Measurements from ENCODE around the gene LRRC74A. TPM values are rescaled to one million over a fixed set of nuclear protein-coding genes. Genes with fewer than 3 reads are reported as not detected.
A peak's percentile ranks its signal among the peaks of the same experiment; 100 is the strongest.

The LRRC74A gene
- total and polyA plus RNA-seq, 2 of the 4 experiments (the other 2 are of a cell fraction), result not detected

- Histone ChIP-seq H3K36me3 (ENCODE audit: control insufficient read depth, insufficient read depth, low read length) (no peaks in the 10 kb centered on the region), H3K18ac (ENCODE audit: low read depth, low read length) (no peak overlapping the region), H4K20me1 (ENCODE audit: insufficient read depth, low read length) (no peaks in the 10 kb centered on the region), H3K4me1 (ENCODE audit: control insufficient read depth, insufficient read depth, low read length) (no peaks in the 10 kb centered on the region), H3K9me3 (ENCODE audit: control insufficient read depth, insufficient read depth, low read length) (no peaks in the 10 kb centered on the region), H2BK5ac (ENCODE audit: low read depth, low read length, poor library complexity, severe bottlenecking) (no peak overlapping the region), H3K56ac (ENCODE audit: extremely low read depth, insufficient read depth, low read length) (no peak overlapping the region), H3K4ac (ENCODE audit: low read depth, low read length) (no peak overlapping the region), H2AFZ (replicated peaks; ENCODE audit: low read length, poor library complexity) (peak overlapping the region; percentile 25), H2BK15ac (ENCODE audit: low read depth, low read length) (no peak overlapping the region), H2BK20ac (ENCODE audit: low read depth, low read length) (no peak overlapping the region), H3K9me1 (ENCODE audit: insufficient read depth, low read length) (no peaks in the 10 kb centered on the region), H3K4me2 (ENCODE audit: low read depth, low read length) (no peak overlapping the region), H4K5ac (ENCODE audit: low read depth, low read length) (no peak overlapping the region), H2BK120ac (ENCODE audit: low read depth, low read length) (no peak overlapping the region), H3K23ac (ENCODE audit: low read depth, low read length) (no peak overlapping the region), H4K8ac (ENCODE audit: low read depth in 2 of 2, low read length in 2 of 2) (no peak overlapping the region), H2AK5ac (ENCODE audit: low read depth, low read length) (no peak overlapping the region), H3K79me1 (ENCODE audit: low read depth in 1 of 2, low read length in 2 of 2) (no peaks in the 10 kb centered on the region), H3K9ac (ENCODE audit: low read depth, low read length) (no peak overlapping the region), H3K4me3 (ENCODE audit: insufficient read depth, low read depth, low read length) (no peak overlapping the region), H2AK9ac (replicated peaks; ENCODE audit: low read depth, low read length, poor library complexity) (peak overlapping the region; percentile 63), H3K27me3 (ENCODE audit: control insufficient read depth, insufficient read depth, low read length) (peaks cover 21% of the 10 kb centered on the region), H3K14ac (replicated peaks; ENCODE audit: low read depth, low read length) (no peak overlapping the region), H3K27ac (ENCODE audit: insufficient read depth, low read length) (no peak overlapping the region), H4K91ac (ENCODE audit: insufficient read depth, low read depth, low read length) (no peak overlapping the region)
- DNase-seq (peak; percentile 35), ATAC-seq (ENCODE audit: low read depth) (peak; percentile 81)
- TF ChIP-seq CEBPB (IDR thresholded peaks at IDR 0.05; ENCODE audit: low read depth, low read length), result no peak
- no peak for TF ChIP-seq USF2 (IDR thresholded peaks at IDR 0.05; ENCODE audit: low read depth, low read length)
- TF ChIP-seq RAD21 (IDR thresholded peaks at IDR 0.05; ENCODE audit: low read length), result peak; percentile 83
- no peak for TF ChIP-seq RFX5 (IDR thresholded peaks at IDR 0.05; ENCODE audit: low read depth, low read length)
- no peak for TF ChIP-seq CHD1 (IDR thresholded peaks at IDR 0.05; ENCODE audit: low read depth, low read length)
- no peak for TF ChIP-seq ELK1 (IDR thresholded peaks at IDR 0.05; ENCODE audit: borderline replicate concordance, low read depth, low read length)
- TF ChIP-seq POLR2A (IDR thresholded peaks at IDR 0.05; ENCODE audit: low read depth, low read length), result no peak
- TF ChIP-seq FOS (IDR thresholded peaks at IDR 0.05; ENCODE audit: low read depth, low read length), result no peak
- TF ChIP-seq MXI1 (IDR thresholded peaks at IDR 0.05; ENCODE audit: borderline replicate concordance, low read depth, low read length), result no peak
- TF ChIP-seq RCOR1 (IDR thresholded peaks at IDR 0.05; ENCODE audit: insufficient replicate concordance, low read length), result no peak
- no peak for TF ChIP-seq MAFK (IDR thresholded peaks at IDR 0.05; ENCODE audit: low read depth, low read length)
- TF ChIP-seq BHLHE40 (IDR thresholded peaks at IDR 0.05; ENCODE audit: low read depth, low read length), result no peak
- no peak for TF ChIP-seq NFE2L2 (IDR thresholded peaks at IDR 0.05; ENCODE audit: low read depth, low read length)
- TF ChIP-seq MAZ (IDR thresholded peaks at IDR 0.05; ENCODE audit: borderline replicate concordance, low read depth, low read length), result no peak
- TF ChIP-seq CTCF (conservative IDR thresholded peaks at IDR 0.05; ENCODE audit: low read depth, low read length), result peak; percentile 85
- peak; percentile 72 for TF ChIP-seq SMC3 (IDR thresholded peaks at IDR 0.05; ENCODE audit: low read depth, low read length)
- POLR2A ChIA-PET (ENCODE audit: unreplicated experiment), result no interaction called here
- CTCF ChIA-PET, result interaction anchor here (0.5 to 7.3 kb wide), 14 partner anchors 12 to 320 kb away, joined by 3 to 111 read pairs (median 4); partner anchors contain the start of gene CIPC
- dilution Hi-C loops (cut with HindIII; ENCODE audit: low sequenced_read_pairs, unreplicated experiment), result no loop called here
- in situ Hi-C loops (cut with MboI; ENCODE audit: low sequenced_read_pairs), result no loop called here
- WGBS, 2 experiments (ENCODE audit: extremely low coverage in 2 of 2, insufficient read length in 1 of 2), result 16% methylated on average over 6 of the region's 12 CpGs; no CpG with 5 or more reads in 1 of the 2 experiments
- intact Hi-C loops (cut with micrococcal nuclease), result loop anchor here (1.0 to 5.0 kb wide), 3 partner anchors 197 to 429 kb away; no protein-coding TSS in a partner anchor
- no TSS peak for BruUV-seq (replicated peaks)
These were observed 46.7 kb downstream of the LRRC74A start for GRCh38 chr14:76872796-76873432.

All from IMR-90 (cell line).